GM18498 (cell line): ENCODE data around the gene NFKBIB.
A peak's percentile ranks its signal among the peaks of the same experiment; 100 is the strongest.
"Not testable (repeated sequence)": the region's sequence is repeated elsewhere in the genome, so short reads cannot be mapped to it uniquely, and the experiment has no call there.

ENCODE experiments used
- ATAC-seq: cut with Tn5 transposase; IDR thresholded peaks from one replicate; pipeline ENCODE4 v1.9.1; 2021; ENCODE audit warnings: mild to moderate bottlenecking, moderate library complexity; ENCODE audit not compliant: unreplicated experiment

Gene NFKBIB

GRCh38 chr19:38924388-38924787 lies 24.6 kb downstream of the NFKBIB start:
- ATAC-seq = no peak

- no peak for ATAC-seq
Measured at GRCh38 chr19:38928391-38929001, 28.7 kb downstream of the NFKBIB start.

- ATAC-seq = peak; percentile 74
Measured at GRCh38 chr19:38929929-38930775, 30.4 kb downstream of the NFKBIB start, which contains the start of gene SARS2. TSS of gene SARS2 (minus strand) at chr19:38930763. CDS start at chr19:38930736, 27 bp downstream.

GRCh38 chr19:38930776-38931520 lies 31.2 kb downstream of the NFKBIB start, which contains the start of gene MRPS12:
TSS of gene MRPS12 (plus strand) at chr19:38930944. CDS start at chr19:38931295, 351 bp downstream.
- ATAC-seq = peak; percentile 91

GRCh38 chr19:38931521-38931793 lies 31.7 kb downstream of the NFKBIB start:
- ATAC-seq = no peak

GRCh38 chr19:38932425-38933179 lies 32.8 kb downstream of the NFKBIB start:
- ATAC-seq = no peak

GRCh38 chr19:38933544-38933943 lies 33.8 kb downstream of the NFKBIB start:
- ATAC-seq = no peak

GRCh38 chr19:38939957-38940356 lies 40.2 kb downstream of the NFKBIB start:
- no peak for ATAC-seq

- not testable (repeated sequence) for ATAC-seq
Measured at GRCh38 chr19:38941466-38941865, 41.7 kb downstream of the NFKBIB start.

GRCh38 chr19:38941979-38942378 lies 42.2 kb downstream of the NFKBIB start:
- no peak for ATAC-seq

- ATAC-seq = no peak
Measured at GRCh38 chr19:38942471-38943181, 42.9 kb downstream of the NFKBIB start.

GRCh38 chr19:38944981-38945506 lies 45.3 kb downstream of the NFKBIB start:
- ATAC-seq = no peak

GRCh38 chr19:38945562-38946228 lies 45.9 kb downstream of the NFKBIB start:
- no peak for ATAC-seq

GRCh38 chr19:38946229-38947010 lies 46.7 kb downstream of the NFKBIB start:
- no peak for ATAC-seq

- ATAC-seq = no peak
Measured at GRCh38 chr19:38949580-38950367, 50.0 kb downstream of the NFKBIB start.

- no peak for ATAC-seq
Measured at GRCh38 chr19:38951187-38951586, 51.4 kb downstream of the NFKBIB start.

- ATAC-seq = no peak
Measured at GRCh38 chr19:38952395-38953165, 52.8 kb downstream of the NFKBIB start.
